NCI-H128 (cell line): Measurements from ENCODE around the gene SLC5A11.

Source experiments
- DNase-seq: peaks from one replicate; lab custom pipeline; 2025; ENCODE audit not compliant: unreplicated experiment; lab: John Stamatoyannopoulos, UW

The SLC5A11 gene

GRCh38 chr16:24917236-24917635 is 71.5 kb downstream of the SLC5A11 start:
- DNase-seq = no peak

- no peak for DNase-seq
These were observed 72.1 kb downstream of the SLC5A11 start for GRCh38 chr16:24917891-24918290.

GRCh38 chr16:24918641-24919040 is 72.9 kb downstream of the SLC5A11 start:
- DNase-seq = no peak

GRCh38 chr16:24919536-24919935 is 73.8 kb downstream of the SLC5A11 start:
- no peak for DNase-seq

GRCh38 chr16:24920568-24920967 is 74.8 kb downstream of the SLC5A11 start:
- DNase-seq = no peak

- DNase-seq = no peak
These were observed 75.5 kb downstream of the SLC5A11 start for GRCh38 chr16:24921229-24921628.

DNA sequence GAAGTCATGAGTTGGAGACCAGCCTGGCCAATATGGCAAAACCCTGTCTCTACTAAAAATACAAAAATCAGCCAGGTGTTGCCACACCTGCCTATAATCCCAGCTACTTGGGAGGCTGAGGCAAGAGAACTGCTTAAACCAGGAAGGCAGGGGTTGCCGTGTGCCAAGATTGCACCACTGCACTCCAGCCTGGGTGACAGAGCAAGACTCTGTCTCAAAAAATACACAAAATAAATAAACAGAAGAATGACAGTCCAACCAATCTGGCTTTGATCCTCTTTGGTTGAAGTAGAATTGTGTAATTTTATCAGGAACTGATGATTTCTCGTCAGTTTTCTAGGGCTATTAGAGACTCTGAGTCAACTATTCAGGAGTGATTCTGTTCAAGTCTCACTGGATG is 79.4 kb downstream of the SLC5A11 start:
- DNase-seq = no peak

DNA sequence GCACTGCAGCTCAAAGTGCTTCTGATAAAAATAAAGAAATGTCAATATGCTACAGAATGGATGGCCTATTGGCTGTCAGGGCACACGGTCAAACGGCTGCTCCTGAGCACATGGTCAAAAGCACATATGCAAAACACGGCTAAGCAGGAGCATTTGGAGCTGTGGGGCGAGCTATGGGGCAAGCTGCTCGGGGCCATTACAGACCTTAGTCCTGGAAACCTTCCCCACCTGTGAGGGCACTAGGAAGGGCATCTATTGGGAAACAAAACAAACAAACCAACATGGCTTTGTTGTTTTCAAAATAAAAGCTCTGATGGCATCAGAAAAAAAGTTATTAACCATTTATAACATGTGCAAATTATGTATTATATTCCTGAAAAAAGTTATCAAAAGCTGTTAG is 83.6 kb downstream of the SLC5A11 start:
- no peak for DNase-seq

- no peak for DNase-seq
These were observed 84.7 kb downstream of the SLC5A11 start for GRCh38 chr16:24930440-24930839.

DNA sequence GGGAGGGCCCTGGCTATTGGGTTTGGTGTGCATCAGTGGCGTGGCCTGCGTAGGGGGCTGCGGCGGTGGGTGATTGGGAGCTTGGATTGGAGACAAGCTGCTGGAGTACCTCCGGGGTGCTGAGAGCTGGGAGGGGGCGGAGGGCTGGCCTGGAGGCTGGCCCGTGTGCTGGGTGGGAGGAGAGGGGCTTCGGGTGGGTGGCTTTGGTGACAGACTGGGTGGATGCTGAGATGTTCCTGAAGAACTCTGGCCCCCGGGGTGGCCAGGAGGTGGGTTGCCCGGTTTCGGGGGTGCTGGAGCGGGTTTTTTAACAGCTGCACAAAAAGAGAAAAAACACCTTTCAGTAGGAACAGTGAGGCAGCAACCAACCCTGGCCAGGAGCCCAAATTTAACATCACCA is 85.3 kb downstream of the SLC5A11 start:
- DNase-seq = no peak

DNA sequence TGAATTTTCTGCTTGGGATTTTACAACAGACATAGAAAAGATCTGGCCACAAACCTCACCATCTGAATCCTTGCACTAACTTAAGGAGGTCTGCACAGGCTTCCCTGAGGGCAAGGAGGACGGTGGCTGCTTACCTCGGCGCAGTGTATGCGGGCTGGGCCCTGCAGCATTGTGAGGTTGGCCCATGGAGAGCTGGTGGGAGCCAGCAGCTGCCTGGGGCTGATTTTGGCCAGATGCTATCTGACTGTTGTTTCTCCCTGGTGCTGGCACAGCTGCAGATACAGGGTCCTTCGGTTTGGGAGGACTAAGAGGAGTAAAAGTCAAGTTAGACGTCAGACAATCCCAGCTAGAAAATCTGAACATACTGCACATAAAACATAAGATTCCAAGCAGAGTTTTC is 89.6 kb downstream of the SLC5A11 start:
- no peak for DNase-seq

GRCh38 chr16:24936151-24936550 is 90.4 kb downstream of the SLC5A11 start:
- DNase-seq = no peak

DNA sequence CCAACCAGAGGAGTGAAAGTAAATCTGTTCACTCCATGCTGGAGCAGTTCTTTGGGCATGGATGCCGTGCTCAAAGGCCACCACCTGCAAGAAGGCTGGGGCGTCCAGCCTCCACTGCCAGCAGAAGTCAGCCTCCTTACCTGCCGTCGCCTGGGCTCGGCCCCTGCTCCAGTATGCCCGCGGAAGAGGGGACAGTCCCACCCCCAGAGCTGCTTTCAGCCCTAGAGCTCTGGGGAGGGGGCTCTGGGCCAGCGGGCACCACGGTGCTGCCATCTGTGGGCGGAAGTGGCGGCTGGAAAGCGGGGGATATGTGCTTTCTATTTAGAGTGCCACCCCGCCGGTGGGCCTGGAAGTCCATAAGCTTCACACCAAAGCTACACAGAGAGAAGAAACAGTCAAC is 93.5 kb downstream of the SLC5A11 start:
- no peak for DNase-seq

GRCh38 chr16:24939738-24940137 is 94.0 kb downstream of the SLC5A11 start:
- no peak for DNase-seq

DNA sequence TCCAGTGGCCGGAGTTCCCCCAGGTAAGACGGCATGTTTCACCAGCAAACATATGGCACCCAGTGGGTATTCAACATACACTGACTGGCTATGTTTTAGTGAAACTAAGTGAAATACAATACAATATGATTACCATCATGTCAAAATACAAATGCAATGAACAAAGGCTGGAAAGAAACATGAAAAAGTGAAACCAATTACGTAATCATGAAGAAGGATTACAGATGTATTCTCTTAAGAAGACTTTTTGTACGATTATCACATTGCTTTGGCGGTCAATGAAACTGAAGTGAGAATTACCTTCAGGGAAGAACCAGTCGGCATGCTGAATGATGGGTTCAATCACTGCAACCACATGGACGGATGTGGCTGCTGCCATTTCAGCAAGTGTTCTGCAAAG is 97.7 kb downstream of the SLC5A11 start:
- DNase-seq = no peak

GRCh38 chr16:24944206-24944605 is 98.4 kb downstream of the SLC5A11 start:
- DNase-seq = no peak

GRCh38 chr16:24946155-24946554 is 100.4 kb downstream of the SLC5A11 start:
- no peak for DNase-seq

DNA sequence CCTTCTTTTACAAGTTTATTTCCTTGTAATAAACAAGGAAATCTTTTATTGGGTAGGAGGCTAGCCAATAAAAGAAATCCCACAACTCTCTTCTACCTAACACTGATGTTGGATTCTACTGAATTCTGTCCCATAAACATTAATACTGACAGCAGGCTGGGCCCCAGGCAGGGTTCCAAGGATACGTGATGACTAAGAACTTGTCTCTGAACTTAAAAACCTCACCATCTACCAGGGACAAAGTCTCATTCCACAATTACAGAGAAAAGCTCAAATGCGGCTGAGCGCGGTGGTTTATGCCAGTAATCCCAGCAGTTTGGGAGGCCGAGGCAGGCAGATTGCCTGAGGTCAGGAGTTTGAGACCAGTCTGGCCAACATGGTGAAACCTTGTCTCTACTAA is 104.5 kb downstream of the SLC5A11 start:
- DNase-seq = no peak

DNA sequence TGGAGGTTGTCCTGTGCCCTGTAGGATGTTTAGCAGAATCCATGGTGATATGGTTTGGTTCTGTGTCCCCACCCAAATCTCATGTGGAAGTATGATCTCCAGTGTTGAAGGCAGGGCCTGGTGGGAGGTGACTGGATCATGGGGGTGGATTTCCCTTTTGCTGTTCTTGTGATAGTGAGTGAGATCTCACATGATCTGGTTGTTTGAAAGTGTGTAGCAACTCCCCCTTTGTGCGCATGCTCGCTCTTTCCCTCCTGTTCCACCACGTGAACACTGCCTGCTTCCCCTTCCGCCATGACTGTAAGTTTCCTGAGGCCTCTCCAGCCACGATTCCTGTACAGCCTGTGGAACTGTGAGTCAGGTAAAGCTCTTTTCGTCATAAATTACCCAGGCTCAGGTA is 107.5 kb downstream of the SLC5A11 start:
- DNase-seq = no peak

DNA sequence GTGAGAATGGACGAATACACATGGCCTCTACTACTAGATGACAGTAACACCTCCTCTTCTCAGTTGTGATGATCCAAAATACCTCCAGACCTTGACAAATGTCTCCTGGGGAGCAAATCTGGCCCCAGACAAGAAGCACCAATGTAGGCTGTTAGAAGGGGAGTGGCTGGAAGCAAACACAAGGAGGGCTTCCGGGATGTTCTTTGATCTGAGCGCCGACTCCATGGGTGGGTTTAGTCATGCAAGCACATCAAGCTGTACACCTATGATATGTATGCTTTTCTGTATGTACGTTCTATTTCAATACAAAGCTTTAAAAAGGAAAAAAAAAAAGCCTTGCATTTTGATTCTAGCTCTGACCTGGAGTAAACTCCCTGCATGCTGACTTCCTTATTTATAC is 108.0 kb downstream of the SLC5A11 start:
- DNase-seq = no peak

DNA sequence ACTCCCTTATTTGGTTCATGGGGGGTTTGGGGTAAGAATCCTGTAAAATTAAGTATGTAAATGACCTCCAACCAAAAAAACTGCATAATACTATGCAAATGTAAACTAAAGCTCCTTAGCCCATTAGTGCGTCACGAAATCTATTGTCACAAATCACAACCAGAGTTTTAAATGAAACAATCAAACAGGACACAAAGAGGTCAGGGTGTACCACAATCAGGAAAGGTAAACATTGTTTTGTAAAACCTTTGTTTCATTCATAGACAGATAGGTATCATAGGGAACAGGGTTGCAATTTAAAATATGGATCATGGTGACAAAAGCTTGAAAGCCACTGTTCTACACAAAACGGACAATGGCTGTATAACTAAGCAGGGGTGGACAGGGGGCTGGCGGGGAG is 108.4 kb downstream of the SLC5A11 start:
- DNase-seq = no peak

- no peak for DNase-seq
These were observed 110.4 kb downstream of the SLC5A11 start for GRCh38 chr16:24955975-24956731.

DNA sequence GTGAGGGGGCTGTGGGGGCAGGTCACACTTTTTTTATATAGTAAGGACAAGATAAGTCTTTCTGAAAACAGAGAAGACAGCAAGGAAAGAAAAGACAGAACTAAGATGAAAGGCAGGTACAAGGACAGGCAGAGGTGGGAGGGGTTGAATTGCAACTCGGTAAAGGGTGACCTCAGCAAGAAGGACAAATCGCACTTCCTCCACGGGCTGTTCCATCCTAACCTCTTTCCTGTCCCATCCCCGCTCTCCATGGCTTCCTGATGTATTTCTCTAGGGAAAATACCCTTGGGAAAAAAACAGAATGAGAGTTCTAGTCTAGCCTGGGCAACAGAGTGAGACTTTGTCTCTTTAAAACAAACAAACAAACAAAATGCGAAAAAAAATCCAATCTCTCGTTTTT is 112.1 kb downstream of the SLC5A11 start:
- DNase-seq = no peak
